WTC11 (cell line): Measurements from ENCODE around the gene APOBR. TPM values are rescaled to one million over a fixed set of nuclear protein-coding genes. Genes with fewer than 3 reads are reported as not detected.

Experiments used
- ATAC-seq: fragments of 200-7000 bp; cut with Tn5 transposase; 2 replicates; pipeline ENCODE4 v1.10.0; 2021; ENCODE audit warnings: mild to moderate bottlenecking, moderate library complexity
- CTCF ChIA-PET: fragments of 300-600 bp; sonication (Branson Sonifier 250); formaldehyde crosslinking; loops from one replicate; lab custom pipeline; 2021; ENCODE audit warnings: antibody characterized with exemption; lab: Charles Lee
- POLR2A ChIA-PET: fragments of 350-600 bp; sonication (Branson Sonifier 250); formaldehyde crosslinking; loops from one replicate; lab custom pipeline; 2021; ENCODE audit warnings: antibody characterized with exemption; lab: Charles Lee
- DNase-seq: peaks from one replicate; pipeline ENCODE4 v3.0.0; 2021; ENCODE audit warnings: low spot score
- H3K27ac Mint-ChIP-seq: 2 replicates; pipeline ENCODE4 v1.8.0; 2021; ENCODE audit warnings: mixed read lengths
- H3K27me3 Mint-ChIP-seq: 2 replicates; pipeline ENCODE4 v1.8.0; 2021; ENCODE audit warnings: low read depth, mild to moderate bottlenecking, moderate library complexity, mixed read lengths
- H3K36me3 Mint-ChIP-seq: 2 replicates; pipeline ENCODE4 v1.8.0; 2021; ENCODE audit warnings: mixed read lengths
- H3K4me1 Mint-ChIP-seq: 2 replicates; pipeline ENCODE4 v1.8.0; 2022; ENCODE audit warnings: mixed read lengths
- H3K4me3 Mint-ChIP-seq: 2 replicates; pipeline ENCODE4 v1.8.0; 2021; ENCODE audit warnings: mild to moderate bottlenecking, moderate library complexity, mixed read lengths
- H3K9me3 Mint-ChIP-seq: 2 replicates; pipeline ENCODE4 v1.8.0; 2021; ENCODE audit warnings: mixed read lengths
- AR ChIP-seq: fragments of 250-450 bp; sonication (Bioruptor Pico); IDR thresholded peaks from 2 replicates; pipeline ENCODE4 v1.9.0; 2021; ENCODE audit warnings: mild to moderate bottlenecking
- ATF1 ChIP-seq: sonication (generic); formaldehyde crosslinking; IDR thresholded peaks from 2 replicates; pipeline ENCODE4 v1.8.1; 2023; ENCODE audit warnings: mild to moderate bottlenecking, moderate library complexity, missing genetic modification reagents
- EMX1 ChIP-seq: fragments of 250-450 bp; sonication (Bioruptor Pico); IDR thresholded peaks from 2 replicates; pipeline ENCODE4 v1.8.0; 2021; ENCODE audit warnings: mild to moderate bottlenecking
- FOXK1 ChIP-seq: sonication (generic); formaldehyde crosslinking; IDR thresholded peaks from 2 replicates; pipeline ENCODE4 v1.8.0; 2022; ENCODE audit warnings: mild to moderate bottlenecking, moderate library complexity, missing genetic modification reagents
- MLX ChIP-seq: sonication (generic); formaldehyde crosslinking; IDR thresholded peaks from 2 replicates; pipeline ENCODE4 v1.8.1; 2023; ENCODE audit warnings: mild to moderate bottlenecking, missing genetic modification reagents, moderate library complexity
- PRDM15 ChIP-seq: sonication (generic); formaldehyde crosslinking; IDR thresholded peaks from 2 replicates; pipeline ENCODE4 v1.8.0; 2022; ENCODE audit warnings: missing genetic modification reagents
- SMAD3 ChIP-seq: sonication (generic); formaldehyde crosslinking; IDR thresholded peaks from 2 replicates; pipeline ENCODE4 v1.8.0; 2022; ENCODE audit warnings: missing genetic modification reagents, mild to moderate bottlenecking, borderline replicate concordance
- ZNF121 ChIP-seq: sonication (generic); formaldehyde crosslinking; IDR thresholded peaks from 2 replicates; pipeline ENCODE4 v1.8.0; 2023; ENCODE audit warnings: missing genetic modification reagents
- ZNF232 ChIP-seq: sonication (generic); formaldehyde crosslinking; IDR thresholded peaks from 2 replicates; pipeline ENCODE4 v1.8.0; 2022; ENCODE audit warnings: mild to moderate bottlenecking, missing genetic modification reagents
- total RNA-seq: library from RNA; stranded (reverse); gene quantifications from 3 replicates; pipeline ENCODE4 v1.2.3, GENCODE V29; 2021
- TF ChIP-seq, protein P1 (sequence below): sonication (generic); formaldehyde crosslinking; IDR thresholded peaks from 2 replicates; pipeline ENCODE4 v1.8.1; 2023; ENCODE audit warnings: mild to moderate bottlenecking, missing genetic modification reagents

Gene APOBR
- total RNA-seq, 1 experiment from 2014 or later = not detected

DNA sequence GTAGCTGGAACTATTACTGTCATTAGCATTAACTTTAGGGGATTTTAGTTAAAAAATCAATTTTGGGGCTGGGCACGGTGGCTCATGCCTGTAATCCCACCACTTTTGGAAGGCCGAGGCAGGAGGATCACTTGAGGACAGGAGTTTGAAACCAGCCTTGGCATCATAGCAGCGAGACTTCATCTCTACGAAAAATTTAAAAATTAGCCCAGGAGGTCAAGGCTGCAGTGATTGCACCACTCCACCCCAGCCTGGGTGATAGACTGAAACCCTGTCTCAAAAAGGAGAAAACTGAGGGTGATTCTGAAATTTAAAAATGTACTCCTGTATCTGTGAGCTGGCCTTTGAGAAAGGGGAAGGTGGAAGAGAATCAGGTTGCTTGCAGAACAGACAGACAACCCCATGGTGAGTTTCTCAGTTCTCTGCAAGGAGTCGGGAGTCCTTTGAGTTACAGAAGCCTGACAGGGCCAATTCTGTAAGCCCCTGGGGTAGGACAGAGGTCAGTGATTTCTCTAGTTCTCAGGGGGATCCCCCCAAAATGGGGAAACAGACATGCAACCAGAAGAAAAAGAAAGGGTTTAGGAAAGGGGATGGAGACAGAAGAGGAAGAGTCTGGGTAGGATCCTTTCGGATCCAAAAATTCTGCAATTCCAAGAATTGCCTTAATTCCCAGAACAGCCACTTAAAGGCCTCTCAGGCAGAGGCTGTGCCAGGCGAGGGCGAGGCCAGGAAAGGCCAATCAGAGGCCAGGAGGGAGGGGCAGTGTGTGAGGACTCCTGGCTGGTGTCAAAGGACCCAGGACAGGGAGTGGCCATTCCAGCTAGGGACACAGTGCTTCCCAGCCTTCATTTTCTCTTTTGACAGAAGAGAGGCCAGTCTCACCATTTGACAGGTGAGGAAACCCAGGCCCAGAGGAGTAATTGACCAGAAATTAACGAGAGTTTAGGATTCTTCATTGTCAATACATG, 37.6 kb downstream of the APOBR start:
- H3K27me3 Mint-ChIP-seq = no peaks in the 10 kb centered on the region; the same call in 1 of the 2 replicates
- no peaks in the 10 kb centered on the region for H3K9me3 Mint-ChIP-seq
- DNase-seq (peak; percentile 69), ATAC-seq (peak; percentile 100)
- no peak for TF ChIP-seq ATF1
- TF ChIP-seq AR = no peak
- no peak for TF ChIP-seq PRDM15
- TF ChIP-seq ZNF232 (CRISPR knock-in tag) = no peak
- TF ChIP-seq EMX1 = no peak
- no peak for TF ChIP-seq ZNF121 (CRISPR knock-in tag)
- no peak for TF ChIP-seq MLX (CRISPR knock-in tag)
- TF ChIP-seq SMAD3 (CRISPR knock-in tag) = no peak
- TF ChIP-seq, protein P1, sequence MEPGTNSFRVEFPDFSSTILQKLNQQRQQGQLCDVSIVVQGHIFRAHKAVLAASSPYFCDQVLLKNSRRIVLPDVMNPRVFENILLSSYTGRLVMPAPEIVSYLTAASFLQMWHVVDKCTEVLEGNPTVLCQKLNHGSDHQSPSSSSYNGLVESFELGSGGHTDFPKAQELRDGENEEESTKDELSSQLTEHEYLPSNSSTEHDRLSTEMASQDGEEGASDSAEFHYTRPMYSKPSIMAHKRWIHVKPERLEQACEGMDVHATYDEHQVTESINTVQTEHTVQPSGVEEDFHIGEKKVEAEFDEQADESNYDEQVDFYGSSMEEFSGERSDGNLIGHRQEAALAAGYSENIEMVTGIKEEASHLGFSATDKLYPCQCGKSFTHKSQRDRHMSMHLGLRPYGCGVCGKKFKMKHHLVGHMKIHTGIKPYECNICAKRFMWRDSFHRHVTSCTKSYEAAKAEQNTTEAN (CRISPR knock-in tag) = no peak
- no peak for TF ChIP-seq FOXK1
- H3K36me3 Mint-ChIP-seq = no peaks in the 10 kb centered on the region
- ChIA-PET CTCF (interaction anchor here (0.9 kb wide), 1 partner anchor 210 kb away, joined by 3 read pairs; no protein-coding TSS in a partner anchor), POLR2A (no interaction called here)
- peaks cover 9% of the 10 kb centered on the region for H3K4me1 Mint-ChIP-seq
- H3K27ac Mint-ChIP-seq = peak overlapping the region; percentile 38
- H3K4me3 Mint-ChIP-seq = no peak overlapping the region

DNA sequence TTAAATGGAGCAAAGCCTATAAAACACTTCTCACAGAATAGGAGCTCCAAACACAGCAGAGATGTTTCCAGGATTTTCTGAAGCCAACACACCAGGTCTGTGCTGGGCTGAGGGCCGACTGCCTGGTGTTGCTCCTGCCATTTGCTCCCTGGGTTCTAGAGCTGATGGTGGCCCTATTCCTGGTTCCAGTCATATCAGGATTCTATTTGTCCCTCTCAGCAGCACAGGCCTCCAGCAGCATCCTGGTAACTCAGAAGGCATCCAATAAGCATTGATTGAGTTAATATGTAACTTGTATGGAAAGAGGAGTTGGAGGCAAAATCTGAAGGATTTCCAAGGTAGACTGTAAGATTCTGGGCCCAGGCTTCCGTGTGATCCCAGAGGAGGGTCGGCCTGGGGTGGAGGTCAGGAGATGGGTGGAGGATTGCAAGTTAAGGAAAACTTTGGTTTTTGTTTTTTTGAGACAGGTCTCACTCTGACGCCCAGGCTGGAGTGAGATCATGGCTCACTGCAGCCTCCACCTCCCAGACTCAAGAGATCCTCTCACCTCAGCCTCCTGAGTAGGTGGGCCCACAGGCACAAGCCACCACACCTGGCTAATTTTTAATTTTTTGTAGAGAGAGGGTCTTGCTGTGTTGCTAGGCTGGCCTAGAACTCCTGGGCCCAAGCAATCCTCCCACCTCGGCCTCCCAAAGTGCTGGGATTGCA, 38.7 kb downstream of the APOBR start:
- ChIA-PET POLR2A (no interaction called here), CTCF (no interaction called here)
- ATAC-seq (no peak), DNase-seq (no peak)
- peaks cover 9% of the 10 kb centered on the region for H3K4me1 Mint-ChIP-seq
- no peak overlapping the region for H3K4me3 Mint-ChIP-seq
- H3K9me3 Mint-ChIP-seq = no peaks in the 10 kb centered on the region
- H3K27me3 Mint-ChIP-seq = no peaks in the 10 kb centered on the region; the same call in 1 of the 2 replicates
- no peaks in the 10 kb centered on the region for H3K36me3 Mint-ChIP-seq
- no peak for TF ChIP-seq ZNF121 (CRISPR knock-in tag)
- H3K27ac Mint-ChIP-seq = no peak overlapping the region
